ENCODE results near the gene CD3E.

DNA sequence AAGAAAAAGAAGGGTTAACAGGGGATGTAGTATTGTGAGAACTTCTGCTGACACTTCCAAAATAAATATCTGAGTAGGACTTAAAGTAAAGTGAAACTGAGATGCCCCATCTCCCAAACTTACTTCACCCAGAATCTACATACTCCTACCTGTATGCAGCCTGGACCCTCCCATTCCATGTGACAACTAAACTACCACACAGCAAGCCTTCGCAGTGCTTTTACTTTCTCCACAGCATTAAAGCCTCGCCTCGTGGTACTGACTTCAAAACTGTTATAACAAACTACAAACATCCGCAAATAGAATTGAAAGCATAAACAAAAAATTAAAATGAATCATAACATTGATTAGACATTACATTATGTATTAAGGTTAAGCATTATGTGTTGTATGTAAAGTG lies 41.4 kb upstream of the CD3E start:
- TF ChIP-seq, protein P1, sequence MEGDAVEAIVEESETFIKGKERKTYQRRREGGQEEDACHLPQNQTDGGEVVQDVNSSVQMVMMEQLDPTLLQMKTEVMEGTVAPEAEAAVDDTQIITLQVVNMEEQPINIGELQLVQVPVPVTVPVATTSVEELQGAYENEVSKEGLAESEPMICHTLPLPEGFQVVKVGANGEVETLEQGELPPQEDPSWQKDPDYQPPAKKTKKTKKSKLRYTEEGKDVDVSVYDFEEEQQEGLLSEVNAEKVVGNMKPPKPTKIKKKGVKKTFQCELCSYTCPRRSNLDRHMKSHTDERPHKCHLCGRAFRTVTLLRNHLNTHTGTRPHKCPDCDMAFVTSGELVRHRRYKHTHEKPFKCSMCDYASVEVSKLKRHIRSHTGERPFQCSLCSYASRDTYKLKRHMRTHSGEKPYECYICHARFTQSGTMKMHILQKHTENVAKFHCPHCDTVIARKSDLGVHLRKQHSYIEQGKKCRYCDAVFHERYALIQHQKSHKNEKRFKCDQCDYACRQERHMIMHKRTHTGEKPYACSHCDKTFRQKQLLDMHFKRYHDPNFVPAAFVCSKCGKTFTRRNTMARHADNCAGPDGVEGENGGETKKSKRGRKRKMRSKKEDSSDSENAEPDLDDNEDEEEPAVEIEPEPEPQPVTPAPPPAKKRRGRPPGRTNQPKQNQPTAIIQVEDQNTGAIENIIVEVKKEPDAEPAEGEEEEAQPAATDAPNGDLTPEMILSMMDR (IDR thresholded peaks at IDR 0.05): no peak
- TF ChIP-seq EP300 (IDR thresholded peaks at IDR 0.05) (no peak), POLR2A (IDR thresholded peaks at IDR 0.05) (no peak)

Data from tibial nerve (tissue), 4 donors.